ENCODE data around the gene U2AF1L4. TPM values are rescaled to one million over a fixed set of nuclear protein-coding genes. Genes with fewer than 3 reads are reported as not detected.
"Not testable (repeated sequence)": the region's sequence is repeated elsewhere in the genome, so short reads cannot be mapped to it uniquely, and the experiment has no call there.

The U2AF1L4 gene
- total RNA-seq, 4 donors from 2014 or later = 12.6 to 20.0 (median 18.5) TPM

GRCh38 chr19:35727956-35728706, 17.1 kb downstream of the U2AF1L4 start:
- no peak overlapping the region for H3K4me3 ChIP-seq (ENCODE audit: low read depth, poor library complexity, severe bottlenecking)
- DNase-seq (ENCODE audit: low spot score in 2 of 2) = no peak
- no peak for TF ChIP-seq CTCF (IDR thresholded peaks at IDR 0.05)
- TF ChIP-seq POLR2A (IDR thresholded peaks at IDR 0.05) = no peak
- intact Hi-C loops (cut with DNase I; ENCODE audit: low total_unique reads) = no loop called here
- 94 to 95% methylated on average over 16 to 19 of the region's 19 CpGs for WGBS, 2 donors

GRCh38 chr19:35727053-35727955, 17.9 kb downstream of the U2AF1L4 start:
- intact Hi-C loops (cut with DNase I; ENCODE audit: low total_unique reads) = no loop called here
- 93 to 94% methylated on average over 9 to 22 of the region's 25 CpGs for WGBS, 2 donors
- no peak overlapping the region for H3K4me3 ChIP-seq (ENCODE audit: low read depth, poor library complexity, severe bottlenecking)
- no peak for DNase-seq (ENCODE audit: low spot score in 2 of 2)
- no peak for TF ChIP-seq CTCF (IDR thresholded peaks at IDR 0.05)
- TF ChIP-seq POLR2A (IDR thresholded peaks at IDR 0.05) = no peak

- TF ChIP-seq CTCF (IDR thresholded peaks at IDR 0.05) (no peak), POLR2A (IDR thresholded peaks at IDR 0.05) (no peak)
- intact Hi-C loops (cut with DNase I; ENCODE audit: low total_unique reads) = no loop called here
- WGBS, 2 donors = 94 to 95% methylated on average over 23 of the region's 23 CpGs
- no peak overlapping the region for H3K4me3 ChIP-seq (ENCODE audit: low read depth, poor library complexity, severe bottlenecking)
- DNase-seq (ENCODE audit: low spot score in 2 of 2) = no peak
Observed at GRCh38 chr19:35725216-35725861, 19.9 kb downstream of the U2AF1L4 start.

GRCh38 chr19:35724560-35724959, 20.7 kb downstream of the U2AF1L4 start:
- intact Hi-C loops (cut with DNase I; ENCODE audit: low total_unique reads) = no loop called here
- H3K4me3 ChIP-seq (ENCODE audit: low read depth, poor library complexity, severe bottlenecking) = no peak overlapping the region
- no peak for TF ChIP-seq CTCF (IDR thresholded peaks at IDR 0.05)
- no peak for TF ChIP-seq POLR2A (IDR thresholded peaks at IDR 0.05)
- DNase-seq (ENCODE audit: low spot score in 2 of 2) = no peak
- WGBS, 2 donors = 94 to 95% methylated on average over 12 of the region's 12 CpGs

GRCh38 chr19:35724132-35724531, 21.1 kb downstream of the U2AF1L4 start:
- intact Hi-C loops (cut with DNase I; ENCODE audit: low total_unique reads); H3K4me3 ChIP-seq (ENCODE audit: low read depth, poor library complexity, severe bottlenecking); DNase-seq (ENCODE audit: low spot score in 2 of 2): not testable (repeated sequence)
- 91 to 96% methylated on average over 7 of the region's 7 CpGs for WGBS, 2 donors

GRCh38 chr19:35723671-35724070, 21.5 kb downstream of the U2AF1L4 start:
- intact Hi-C loops (cut with DNase I; ENCODE audit: low total_unique reads) = no loop called here
- 94 to 96% methylated on average over 20 to 24 of the region's 24 CpGs for WGBS, 2 donors
- H3K4me3 ChIP-seq (ENCODE audit: low read depth, poor library complexity, severe bottlenecking) = no peak overlapping the region
- DNase-seq (ENCODE audit: low spot score in 2 of 2) = no peak
- TF ChIP-seq CTCF (IDR thresholded peaks at IDR 0.05) (no peak), POLR2A (IDR thresholded peaks at IDR 0.05) (no peak)
